Measurements from ENCODE around the gene SREK1.
"Not testable (repeated sequence)": the region's sequence is repeated elsewhere in the genome, so short reads cannot be mapped to it uniquely, and the experiment has no call there.

SREK1 gene

GRCh38 chr5:66213533-66213932, 69.4 kb downstream of the SREK1 start:
- Histone ChIP-seq H3K36me3 (ENCODE audit: insufficient read depth, low read length) (no peaks in the 10 kb centered on the region), H3K27ac (no peak overlapping the region), H3K9ac (ENCODE audit: insufficient read length) (no peak overlapping the region), H3K4me3 (no peak overlapping the region), H3K9me3 (ENCODE audit: low read depth, low read length) (no peaks in the 10 kb centered on the region)
- TF ChIP-seq POLR2AphosphoS5 (IDR thresholded peaks at IDR 0.05; ENCODE audit: borderline replicate concordance, low read depth, low read length): no peak
- TF ChIP-seq FOXP2 (optimal IDR thresholded peaks at IDR 0.05; ENCODE audit: control extremely low read depth, extremely low read length, insufficient read depth): no peak
- TF ChIP-seq EZH2 (IDR thresholded peaks at IDR 0.05): no peak
- no peak for DNase-seq (ENCODE audit: low read depth, low spot score)

GRCh38 chr5:66222455-66222854, 78.4 kb downstream of the SREK1 start:
- DNase-seq (ENCODE audit: low read depth, low spot score): no peak
- Histone ChIP-seq H3K9me3 (ENCODE audit: low read depth, low read length) (no peaks in the 10 kb centered on the region), H3K4me3 (no peak overlapping the region), H3K36me3 (ENCODE audit: insufficient read depth, low read length) (no peaks in the 10 kb centered on the region), H3K9ac (ENCODE audit: insufficient read length) (no peak overlapping the region), H3K27ac (no peak overlapping the region)
- no peak for TF ChIP-seq POLR2AphosphoS5 (IDR thresholded peaks at IDR 0.05; ENCODE audit: borderline replicate concordance, low read depth, low read length)
- TF ChIP-seq FOXP2 (optimal IDR thresholded peaks at IDR 0.05; ENCODE audit: control extremely low read depth, extremely low read length, insufficient read depth): no peak

GRCh38 chr5:66222896-66223295, 78.8 kb downstream of the SREK1 start:
- H3K9me3 ChIP-seq (ENCODE audit: low read depth, low read length); H3K27ac ChIP-seq; H3K36me3 ChIP-seq (ENCODE audit: insufficient read depth, low read length); DNase-seq (ENCODE audit: low read depth, low spot score); H3K4me3 ChIP-seq; H3K9ac ChIP-seq (ENCODE audit: insufficient read length): not testable (repeated sequence)

- DNase-seq (ENCODE audit: low read depth, low spot score): no peak
- no peak overlapping the region for H3K9ac ChIP-seq (ENCODE audit: insufficient read length)
- no peak for TF ChIP-seq FOXP2 (optimal IDR thresholded peaks at IDR 0.05; ENCODE audit: control extremely low read depth, extremely low read length, insufficient read depth)
- TF ChIP-seq EZH2 (IDR thresholded peaks at IDR 0.05): no peak
- no peak for TF ChIP-seq POLR2AphosphoS5 (IDR thresholded peaks at IDR 0.05; ENCODE audit: borderline replicate concordance, low read depth, low read length)
- H3K9me3 ChIP-seq (ENCODE audit: low read depth, low read length): no peaks in the 10 kb centered on the region
- no peak overlapping the region for H3K27ac ChIP-seq
- no peaks in the 10 kb centered on the region for H3K36me3 ChIP-seq (ENCODE audit: insufficient read depth, low read length)
- H3K4me3 ChIP-seq: no peak overlapping the region
Measured at GRCh38 chr5:66223637-66224036, 79.5 kb downstream of the SREK1 start.

- TF ChIP-seq EZH2 (IDR thresholded peaks at IDR 0.05): no peak
- no peak for TF ChIP-seq POLR2AphosphoS5 (IDR thresholded peaks at IDR 0.05; ENCODE audit: borderline replicate concordance, low read depth, low read length)
- TF ChIP-seq FOXP2 (optimal IDR thresholded peaks at IDR 0.05; ENCODE audit: control extremely low read depth, extremely low read length, insufficient read depth): no peak
- Histone ChIP-seq H3K4me3 (no peak overlapping the region), H3K9ac (ENCODE audit: insufficient read length) (no peak overlapping the region), H3K27ac (no peak overlapping the region), H3K9me3 (ENCODE audit: low read depth, low read length) (no peaks in the 10 kb centered on the region), H3K36me3 (ENCODE audit: insufficient read depth, low read length) (no peaks in the 10 kb centered on the region)
- DNase-seq (ENCODE audit: low read depth, low spot score): no peak
Measured at GRCh38 chr5:66224274-66224673, 80.2 kb downstream of the SREK1 start.

GRCh38 chr5:66224773-66225553, 80.9 kb downstream of the SREK1 start:
- no peak overlapping the region for H3K4me3 ChIP-seq
- DNase-seq (ENCODE audit: low read depth, low spot score): no peak
- H3K27ac ChIP-seq: no peak overlapping the region
- H3K9ac ChIP-seq (ENCODE audit: insufficient read length): no peak overlapping the region
- no peak for TF ChIP-seq FOXP2 (optimal IDR thresholded peaks at IDR 0.05; ENCODE audit: control extremely low read depth, extremely low read length, insufficient read depth)
- TF ChIP-seq POLR2AphosphoS5 (IDR thresholded peaks at IDR 0.05; ENCODE audit: borderline replicate concordance, low read depth, low read length): no peak
- no peak for TF ChIP-seq EZH2 (IDR thresholded peaks at IDR 0.05)
- no peaks in the 10 kb centered on the region for H3K9me3 ChIP-seq (ENCODE audit: low read depth, low read length)
- H3K36me3 ChIP-seq (ENCODE audit: insufficient read depth, low read length): no peaks in the 10 kb centered on the region

GRCh38 chr5:66230551-66230950, 86.5 kb downstream of the SREK1 start:
- no peak overlapping the region for H3K9ac ChIP-seq (ENCODE audit: insufficient read length)
- no peaks in the 10 kb centered on the region for H3K36me3 ChIP-seq (ENCODE audit: insufficient read depth, low read length)
- TF ChIP-seq FOXP2 (optimal IDR thresholded peaks at IDR 0.05; ENCODE audit: control extremely low read depth, extremely low read length, insufficient read depth) (no peak), POLR2AphosphoS5 (IDR thresholded peaks at IDR 0.05; ENCODE audit: borderline replicate concordance, low read depth, low read length) (no peak), EZH2 (IDR thresholded peaks at IDR 0.05) (no peak)
- H3K27ac ChIP-seq: no peak overlapping the region
- no peak overlapping the region for H3K4me3 ChIP-seq
- DNase-seq (ENCODE audit: low read depth, low spot score): no peak
- H3K9me3 ChIP-seq (ENCODE audit: low read depth, low read length): no peaks in the 10 kb centered on the region

GRCh38 chr5:66231508-66231907, 87.4 kb downstream of the SREK1 start:
- H3K36me3 ChIP-seq (ENCODE audit: insufficient read depth, low read length): no peaks in the 10 kb centered on the region

GRCh38 chr5:66232275-66232674, 88.2 kb downstream of the SREK1 start:
- no peaks in the 10 kb centered on the region for H3K9me3 ChIP-seq (ENCODE audit: low read depth, low read length)
- H3K9ac ChIP-seq (ENCODE audit: insufficient read length): no peak overlapping the region
- H3K4me3 ChIP-seq: no peak overlapping the region
- no peaks in the 10 kb centered on the region for H3K36me3 ChIP-seq (ENCODE audit: insufficient read depth, low read length)
- TF ChIP-seq FOXP2 (optimal IDR thresholded peaks at IDR 0.05; ENCODE audit: control extremely low read depth, extremely low read length, insufficient read depth) (no peak), POLR2AphosphoS5 (IDR thresholded peaks at IDR 0.05; ENCODE audit: borderline replicate concordance, low read depth, low read length) (no peak), EZH2 (IDR thresholded peaks at IDR 0.05) (no peak)
- no peak overlapping the region for H3K27ac ChIP-seq
- no peak for DNase-seq (ENCODE audit: low read depth, low spot score)

More at GRCh38 chr5:66231508-66231907, 87.4 kb downstream of the SREK1 start:
- Histone ChIP-seq H3K9ac (ENCODE audit: insufficient read length) (no peak overlapping the region), H3K4me3 (no peak overlapping the region), H3K27ac (no peak overlapping the region), H3K9me3 (ENCODE audit: low read depth, low read length) (no peaks in the 10 kb centered on the region)
- no peak for TF ChIP-seq POLR2AphosphoS5 (IDR thresholded peaks at IDR 0.05; ENCODE audit: borderline replicate concordance, low read depth, low read length)
- TF ChIP-seq EZH2 (IDR thresholded peaks at IDR 0.05): no peak
- no peak for TF ChIP-seq FOXP2 (optimal IDR thresholded peaks at IDR 0.05; ENCODE audit: control extremely low read depth, extremely low read length, insufficient read depth)
- no peak for DNase-seq (ENCODE audit: low read depth, low spot score)

Data from SK-N-MC (cell line).